Measurements from ENCODE around the gene KIF6. TPM values are rescaled to one million over a fixed set of nuclear protein-coding genes. Genes with fewer than 3 reads are reported as not detected.

KIF6 gene
- total and polyA plus RNA-seq, 7 experiments from 2014 or later, result 0.75 TPM; not detected in 6

- Mint-ChIP-seq H3K4me3 (no peak overlapping the region), H3K27ac (no peak overlapping the region), H3K4me1 (peaks cover 0 to 6% (median 0%) of the 10 kb centered on the region in 7 donors), H3K27me3 (peaks cover 0 to 11% (median 8%) of the 10 kb centered on the region in 5 donors), H3K9me3 (no peaks in the 10 kb centered on the region), H3K36me3 (no peaks in the 10 kb centered on the region)
- H3K4me1 ChIP-seq (ENCODE audit: control insufficient read depth in 2 of 2, insufficient read depth in 2 of 2, low read length in 2 of 2), result no peaks in the 10 kb centered on the region
- H3K4me3 ChIP-seq (ENCODE audit: low read length), result no peak overlapping the region
- POLR2A ChIA-PET, result no interaction called here
- CTCF ChIA-PET, result no interaction called here
- DNase-seq, result no peak
- H3K27me3 ChIP-seq (ENCODE audit: control insufficient read depth in 2 of 2, insufficient read depth in 2 of 2, low read length in 2 of 2), result no peaks in the 10 kb centered on the region
- no peak overlapping the region for H3K27ac ChIP-seq (ENCODE audit: low read depth, low read length)
- intact Hi-C loops (cut with micrococcal nuclease), result no loop called here
- H3K9me3 ChIP-seq (ENCODE audit: control insufficient read depth in 2 of 3, low read length in 3 of 3), result no peaks in the 10 kb centered on the region
- no peaks in the 10 kb centered on the region for H3K36me3 ChIP-seq (ENCODE audit: control insufficient read depth in 2 of 3, insufficient read depth in 3 of 3, low read length in 3 of 3)
- no peak for ATAC-seq
Observed at GRCh38 chr6:39407446-39407993, 317.7 kb downstream of the KIF6 start.

GRCh38 chr6:39404312-39404711, 320.9 kb downstream of the KIF6 start:
- intact Hi-C loops (cut with micrococcal nuclease), result no loop called here
- no peak for DNase-seq
- ATAC-seq, result no peak
- ChIA-PET CTCF (no interaction called here), POLR2A (no interaction called here)
- Histone ChIP-seq H3K27ac (ENCODE audit: low read depth, low read length) (no peak overlapping the region), H3K9me3 (ENCODE audit: control insufficient read depth in 2 of 3, low read length in 3 of 3) (no peaks in the 10 kb centered on the region), H3K36me3 (ENCODE audit: control insufficient read depth in 2 of 3, insufficient read depth in 3 of 3, low read length in 3 of 3) (no peaks in the 10 kb centered on the region), H3K27me3 (ENCODE audit: control insufficient read depth in 2 of 2, insufficient read depth in 2 of 2, low read length in 2 of 2) (no peaks in the 10 kb centered on the region), H3K4me3 (ENCODE audit: low read length) (no peak overlapping the region), H3K4me1 (ENCODE audit: control insufficient read depth in 2 of 2, insufficient read depth in 2 of 2, low read length in 2 of 2) (no peaks in the 10 kb centered on the region)
- Mint-ChIP-seq H3K36me3 (no peaks in the 10 kb centered on the region), H3K4me3 (no peak overlapping the region), H3K27me3 (peaks cover 0 to 11% (median 6%) of the 10 kb centered on the region in 5 donors), H3K4me1 (peaks cover 0 to 6% (median 0%) of the 10 kb centered on the region in 7 donors), H3K9me3 (no peaks in the 10 kb centered on the region), H3K27ac (no peak overlapping the region)

GRCh38 chr6:39403304-39403703, 321.9 kb downstream of the KIF6 start:
- no peaks in the 10 kb centered on the region for H3K9me3 Mint-ChIP-seq
- intact Hi-C loops (cut with micrococcal nuclease), result no loop called here

GRCh38 chr6:39402239-39402751, 322.9 kb downstream of the KIF6 start:
- Histone ChIP-seq H3K4me1 (ENCODE audit: control insufficient read depth in 2 of 2, insufficient read depth in 2 of 2, low read length in 2 of 2) (no peaks in the 10 kb centered on the region), H3K27me3 (ENCODE audit: control insufficient read depth in 2 of 2, insufficient read depth in 2 of 2, low read length in 2 of 2) (no peaks in the 10 kb centered on the region), H3K9me3 (ENCODE audit: control insufficient read depth in 2 of 3, low read length in 3 of 3) (no peaks in the 10 kb centered on the region), H3K36me3 (ENCODE audit: control insufficient read depth in 2 of 3, insufficient read depth in 3 of 3, low read length in 3 of 3) (no peaks in the 10 kb centered on the region), H3K27ac (ENCODE audit: low read depth, low read length) (no peak overlapping the region), H3K4me3 (ENCODE audit: low read length) (no peak overlapping the region)
- ChIA-PET POLR2A (no interaction called here), CTCF (no interaction called here)
- DNase-seq (no peak), ATAC-seq (no peak)
- H3K4me3 Mint-ChIP-seq, result no peak overlapping the region
- H3K4me1 Mint-ChIP-seq, result peaks cover 0 to 6% (median 0%) of the 10 kb centered on the region in 7 donors
- H3K36me3 Mint-ChIP-seq, result no peaks in the 10 kb centered on the region
- intact Hi-C loops (cut with micrococcal nuclease), result no loop called here
- H3K27me3 Mint-ChIP-seq, result peaks cover 0 to 10% (median 2%) of the 10 kb centered on the region in 5 donors
- H3K27ac Mint-ChIP-seq, result no peak overlapping the region
- no peaks in the 10 kb centered on the region for H3K9me3 Mint-ChIP-seq

More at GRCh38 chr6:39403304-39403703, 321.9 kb downstream of the KIF6 start:
- no peaks in the 10 kb centered on the region for H3K4me1 ChIP-seq (ENCODE audit: control insufficient read depth in 2 of 2, insufficient read depth in 2 of 2, low read length in 2 of 2)
- ChIA-PET CTCF (no interaction called here), POLR2A (no interaction called here)
- no peak overlapping the region for H3K27ac Mint-ChIP-seq
- no peak overlapping the region for H3K4me3 Mint-ChIP-seq
- no peak for ATAC-seq
- H3K4me1 Mint-ChIP-seq, result peaks cover 0 to 6% (median 0%) of the 10 kb centered on the region in 7 donors
- H3K4me3 ChIP-seq (ENCODE audit: low read length), result no peak overlapping the region
- H3K36me3 ChIP-seq (ENCODE audit: control insufficient read depth in 2 of 3, insufficient read depth in 3 of 3, low read length in 3 of 3), result no peaks in the 10 kb centered on the region
- H3K27me3 Mint-ChIP-seq, result peaks cover 0 to 11% (median 6%) of the 10 kb centered on the region in 5 donors
- H3K36me3 Mint-ChIP-seq, result no peaks in the 10 kb centered on the region
- no peak for DNase-seq
- H3K27ac ChIP-seq (ENCODE audit: low read depth, low read length), result no peak overlapping the region
- no peaks in the 10 kb centered on the region for H3K27me3 ChIP-seq (ENCODE audit: control insufficient read depth in 2 of 2, insufficient read depth in 2 of 2, low read length in 2 of 2)
- no peaks in the 10 kb centered on the region for H3K9me3 ChIP-seq (ENCODE audit: control insufficient read depth in 2 of 3, low read length in 3 of 3)

GRCh38 chr6:39401376-39401775, 323.8 kb downstream of the KIF6 start:
- intact Hi-C loops (cut with micrococcal nuclease), result no loop called here
- Histone ChIP-seq H3K4me1 (ENCODE audit: control insufficient read depth in 2 of 2, insufficient read depth in 2 of 2, low read length in 2 of 2) (no peaks in the 10 kb centered on the region), H3K4me3 (ENCODE audit: low read length) (no peak overlapping the region), H3K36me3 (ENCODE audit: control insufficient read depth in 2 of 3, insufficient read depth in 3 of 3, low read length in 3 of 3) (no peaks in the 10 kb centered on the region), H3K27me3 (ENCODE audit: control insufficient read depth in 2 of 2, insufficient read depth in 2 of 2, low read length in 2 of 2) (no peaks in the 10 kb centered on the region), H3K27ac (ENCODE audit: low read depth, low read length) (no peak overlapping the region), H3K9me3 (ENCODE audit: control insufficient read depth in 2 of 3, low read length in 3 of 3) (no peaks in the 10 kb centered on the region)
- POLR2A ChIA-PET, result no interaction called here
- H3K27me3 Mint-ChIP-seq, result peaks cover 0 to 8% (median 0%) of the 10 kb centered on the region in 5 donors
- ATAC-seq (no peak), DNase-seq (no peak)
- CTCF ChIA-PET, result no interaction called here
- no peaks in the 10 kb centered on the region for H3K9me3 Mint-ChIP-seq
- peaks cover 0 to 4% (median 0%) of the 10 kb centered on the region in 7 donors for H3K4me1 Mint-ChIP-seq
- H3K36me3 Mint-ChIP-seq, result no peaks in the 10 kb centered on the region
- H3K4me3 Mint-ChIP-seq, result no peak overlapping the region
- no peak overlapping the region for H3K27ac Mint-ChIP-seq

- ATAC-seq, result no peak
- Histone ChIP-seq H3K27me3 (ENCODE audit: control insufficient read depth in 2 of 2, insufficient read depth in 2 of 2, low read length in 2 of 2) (no peaks in the 10 kb centered on the region), H3K36me3 (ENCODE audit: control insufficient read depth in 2 of 3, insufficient read depth in 3 of 3, low read length in 3 of 3) (no peaks in the 10 kb centered on the region), H3K4me1 (ENCODE audit: control insufficient read depth in 2 of 2, insufficient read depth in 2 of 2, low read length in 2 of 2) (no peaks in the 10 kb centered on the region), H3K27ac (ENCODE audit: low read depth, low read length) (no peak overlapping the region), H3K4me3 (ENCODE audit: low read length) (no peak overlapping the region), H3K9me3 (ENCODE audit: control insufficient read depth in 2 of 3, low read length in 3 of 3) (no peaks in the 10 kb centered on the region)
- CTCF ChIA-PET, result no interaction called here
- no peak for DNase-seq
- Mint-ChIP-seq H3K27ac (no peak overlapping the region), H3K4me3 (no peak overlapping the region), H3K9me3 (no peaks in the 10 kb centered on the region), H3K27me3 (peaks cover 0 to 7% (median 0%) of the 10 kb centered on the region in 5 donors), H3K36me3 (no peaks in the 10 kb centered on the region), H3K4me1 (no peaks in the 10 kb centered on the region)
- POLR2A ChIA-PET, result no interaction called here
- intact Hi-C loops (cut with micrococcal nuclease), result no loop called here
Observed at GRCh38 chr6:39400026-39400425, 325.2 kb downstream of the KIF6 start.

- no peaks in the 10 kb centered on the region for H3K4me1 Mint-ChIP-seq
- no peaks in the 10 kb centered on the region for H3K36me3 ChIP-seq (ENCODE audit: control insufficient read depth in 2 of 3, insufficient read depth in 3 of 3, low read length in 3 of 3)
- no peak overlapping the region for H3K27ac ChIP-seq (ENCODE audit: low read depth, low read length)
- no peaks in the 10 kb centered on the region for H3K27me3 ChIP-seq (ENCODE audit: control insufficient read depth in 2 of 2, insufficient read depth in 2 of 2, low read length in 2 of 2)
- no peak for ATAC-seq
- no peaks in the 10 kb centered on the region for H3K9me3 ChIP-seq (ENCODE audit: control insufficient read depth in 2 of 3, low read length in 3 of 3)
- CTCF ChIA-PET, result no interaction called here
- no peak overlapping the region for H3K4me3 Mint-ChIP-seq
- H3K4me1 ChIP-seq (ENCODE audit: control insufficient read depth in 2 of 2, insufficient read depth in 2 of 2, low read length in 2 of 2), result no peaks in the 10 kb centered on the region
- H3K9me3 Mint-ChIP-seq, result no peaks in the 10 kb centered on the region
- H3K27ac Mint-ChIP-seq, result no peak overlapping the region
- intact Hi-C loops (cut with micrococcal nuclease), result no loop called here
- POLR2A ChIA-PET, result no interaction called here
- no peak for DNase-seq
- no peaks in the 10 kb centered on the region for H3K36me3 Mint-ChIP-seq
- no peak overlapping the region for H3K4me3 ChIP-seq (ENCODE audit: low read length)
- H3K27me3 Mint-ChIP-seq, result peaks cover 0 to 10% (median 7%) of the 10 kb centered on the region in 5 donors
Observed at GRCh38 chr6:39396854-39397253, 328.4 kb downstream of the KIF6 start.

All from naive thymus-derived CD4-positive, alpha-beta T cell (primary cell).